Kasumi-1 (cell line): ENCODE results near the gene GALNT2.

ENCODE experiments used
- DNase-seq, 2 experiments: peaks; one replicate each; lab custom pipeline; 2025; lab: John Stamatoyannopoulos, UW

Gene GALNT2

GRCh38 chr1:230295367-230295766 is 228.3 kb downstream of the GALNT2 start:
- no peak for DNase-seq

- DNase-seq = peak in 1 of 2 experiments; percentile 12
Measured at GRCh38 chr1:230299191-230300006, 232.4 kb downstream of the GALNT2 start.

GRCh38 chr1:230300322-230301301 is 233.6 kb downstream of the GALNT2 start:
- DNase-seq = no peak

- DNase-seq = no peak
Measured at GRCh38 chr1:230301322-230301721, 234.3 kb downstream of the GALNT2 start.

GRCh38 chr1:230301822-230302221 is 234.8 kb downstream of the GALNT2 start:
- no peak for DNase-seq

GRCh38 chr1:230303069-230303468 is 236.0 kb downstream of the GALNT2 start:
- DNase-seq = no peak

GRCh38 chr1:230303822-230304221 is 236.8 kb downstream of the GALNT2 start:
- no peak for DNase-seq

GRCh38 chr1:230306169-230306568 is 239.1 kb downstream of the GALNT2 start:
- DNase-seq = no peak

- no peak for DNase-seq
Measured at GRCh38 chr1:230307213-230307612, 240.2 kb downstream of the GALNT2 start.

- DNase-seq = no peak
Measured at GRCh38 chr1:230308039-230308438, 241.0 kb downstream of the GALNT2 start.

GRCh38 chr1:230308821-230309220 is 241.8 kb downstream of the GALNT2 start:
- DNase-seq = no peak

- no peak for DNase-seq
Measured at GRCh38 chr1:230309646-230310177, 242.7 kb downstream of the GALNT2 start.

GRCh38 chr1:230310381-230311163 is 243.5 kb downstream of the GALNT2 start:
- peak; percentile 71 to 73 for DNase-seq

- no peak for DNase-seq
Measured at GRCh38 chr1:230312676-230313075, 245.6 kb downstream of the GALNT2 start.

GRCh38 chr1:230313453-230314141 is 246.6 kb downstream of the GALNT2 start:
- DNase-seq = no peak

- DNase-seq = no peak
Measured at GRCh38 chr1:230314142-230314470, 247.1 kb downstream of the GALNT2 start.

GRCh38 chr1:230315099-230315498 is 248.1 kb downstream of the GALNT2 start:
- no peak for DNase-seq

GRCh38 chr1:230316864-230317745 is 250.1 kb downstream of the GALNT2 start:
- no peak for DNase-seq

- DNase-seq = no peak
Measured at GRCh38 chr1:230317823-230318819, 251.1 kb downstream of the GALNT2 start.
